K562 (cell line): ENCODE measurements around the gene JMJD1C. TPM values are rescaled to one million over a fixed set of nuclear protein-coding genes. Genes with fewer than 3 reads are reported as not detected.

ENCODE experiments used
- BRCA1 ChIP-seq, 2 experiments: fragments of 450-650 bp in 1 of 2; sonication (generic) in 1 of 2; formaldehyde crosslinking in 1 of 2; IDR thresholded peaks; 2 replicates each; pipeline versions ENCODE4 v1.5.0 to v1.6.1; 2017 to 2020; ENCODE audit warnings: mild to moderate bottlenecking in 1 of 2, missing genetic modification reagents in 1 of 2
- CAMTA2 ChIP-seq: fragments of 250-450 bp; sonication (Bioruptor Pico); conservative IDR thresholded peaks from 2 replicates; pipeline ENCODE4 v1.5.1; 2022
- CBX2 ChIP-seq: fragments of 200-600 bp; sonication (generic); IDR thresholded peaks from one replicate; pipeline ENCODE4 v1.6.1; 2012; ENCODE audit warnings: mild to moderate bottlenecking, low read length, inconsistent platforms; ENCODE audit not compliant: insufficient read depth, poor library complexity, severe bottlenecking
- ELK1 ChIP-seq: sonication (generic); formaldehyde crosslinking; IDR thresholded peaks from 2 replicates; pipeline ENCODE4 v1.8.1; 2022; ENCODE audit warnings: missing genetic modification reagents
- HDAC6 ChIP-seq: IDR thresholded peaks from 2 replicates; pipeline ENCODE4 v1.6.1; 2012; ENCODE audit warnings: low read depth, mild to moderate bottlenecking, control low read depth, inconsistent platforms, low read length, moderate library complexity
- HINFP ChIP-seq: fragments of 450-650 bp; conservative IDR thresholded peaks from 2 replicates; pipeline ENCODE4 v1.6.1; 2016; ENCODE audit warnings: missing genetic modification characterization, low read depth, mild to moderate bottlenecking, control low read depth, missing compliant biosample characterization
- KAT8 ChIP-seq: fragments of 450-650 bp; IDR thresholded peaks from 2 replicates; pipeline ENCODE4 v1.6.1; 2016; ENCODE audit warnings: low read depth, mild to moderate bottlenecking
- MAFF ChIP-seq: IDR thresholded peaks from 2 replicates; pipeline ENCODE4 v1.6.1; 2012; ENCODE audit warnings: low read length, improper control_type of control experiment
- MAFG ChIP-seq: fragments of 450-650 bp; conservative IDR thresholded peaks from 2 replicates; pipeline ENCODE4 v1.6.1; 2016; ENCODE audit warnings: missing genetic modification characterization, missing compliant biosample characterization
- NONO ChIP-seq, 2 experiments: fragments of 200-400 bp in 1 of 2; fragments of 450-650 bp in 1 of 2; formaldehyde crosslinking in 1 of 2; IDR thresholded peaks; 2 replicates each; pipeline ENCODE4 v1.6.1; 2017; ENCODE audit warnings: low read depth in 2 of 2, mild to moderate bottlenecking in 2 of 2, moderate library complexity in 2 of 2, low read length in 1 of 2
- NR1H2 ChIP-seq: sonication (generic); formaldehyde crosslinking; IDR thresholded peaks from 2 replicates; pipeline ENCODE4 v1.4.0; 2020; ENCODE audit warnings: mild to moderate bottlenecking, missing genetic modification reagents
- PHTF2 ChIP-seq: fragments of 250-450 bp; sonication (Bioruptor Pico); IDR thresholded peaks from 2 replicates; pipeline ENCODE4 v1.5.0; 2021; ENCODE audit warnings: mild to moderate bottlenecking
- PYGO2 ChIP-seq: fragments of 450-650 bp; IDR thresholded peaks from 2 replicates; pipeline ENCODE4 v1.6.1; 2016; ENCODE audit warnings: mild to moderate bottlenecking, missing genetic modification characterization, moderate library complexity, missing compliant biosample characterization
- XRCC4 ChIP-seq: IDR thresholded peaks from one replicate; pipeline ENCODE4 v1.6.1; 2011; ENCODE audit not compliant: insufficient read depth, insufficient read length; ENCODE audit errors: extremely low read depth
- ZMIZ1 ChIP-seq, 2 experiments: fragments of 150-350 bp in 1 of 2; IDR thresholded peaks; 2 replicates each; pipeline ENCODE4 v1.6.1; 2012 to 2016; ENCODE audit warnings: low read depth in 2 of 2, low read length in 2 of 2, mild to moderate bottlenecking in 1 of 2, moderate library complexity in 1 of 2
- ZNF347 ChIP-seq: fragments of 450-650 bp; formaldehyde crosslinking; IDR thresholded peaks from 2 replicates; pipeline ENCODE4 v1.4.0; 2020; ENCODE audit warnings: low read depth, mild to moderate bottlenecking, moderate library complexity
- ZNF75A ChIP-seq: fragments of 450-650 bp; formaldehyde crosslinking; IDR thresholded peaks from 2 replicates; pipeline ENCODE4 v1.4.0; 2020; ENCODE audit warnings: mild to moderate bottlenecking
- ZNF778 ChIP-seq: fragments of 450-650 bp; formaldehyde crosslinking; IDR thresholded peaks from 2 replicates; pipeline ENCODE4 v1.4.0; 2020; ENCODE audit warnings: mild to moderate bottlenecking, moderate library complexity
- polyA plus RNA-seq, 8 experiments: library from polyadenylated mRNA; depleted of rRNA in 4 of 8; stranded (reverse) in 5 of 8; unstranded in 3 of 8; fragments of >200 nt; fragmentation: Nextera tagmentation in 2 of 8; fragmentation: Illumina TruSeq in 1 of 8; extraction: Ambion mirVana in 2 of 8; extraction: Trizol in 1 of 8; gene quantifications; 2 replicates each; pipeline versions ENCODE4 v1.2.1 to v1.2.3, GENCODE V29; 2011 to 2014; ENCODE audit warnings: inconsistent platforms in 1 of 8, missing spikeins in 1 of 8
- total RNA-seq, 7 experiments: library from RNA; depleted of rRNA in 6 of 7; stranded (reverse); fragments of >200 nt in 6 of 7; fragmentation: Illumina TruSeq in 2 of 7; extraction: Trizol in 2 of 7; gene quantifications; 2 replicates each; pipeline versions ENCODE4 v1.2.1 to v1.2.3, GENCODE V29; 2011 to 2021; ENCODE audit warnings: low replicate concordance in 1 of 7
- TF ChIP-seq, protein P1 (sequence below): fragments of 250-450 bp; sonication (Bioruptor Pico); IDR thresholded peaks from 2 replicates; pipeline ENCODE4 v1.8.0; 2022; ENCODE audit warnings: moderate library complexity, mild to moderate bottlenecking, inconsistent platforms
- TF ChIP-seq, protein P2 (sequence below): fragments of 450-650 bp; IDR thresholded peaks from 2 replicates; pipeline ENCODE4 v1.6.1; 2016; ENCODE audit warnings: missing biosample characterization, missing genetic modification characterization

Gene JMJD1C
- total and polyA plus RNA-seq, 9 of the 15 experiments (the other 6 are each of a cell fraction or from before 2014, with no cell fraction given) = 25.3 to 68.0 (median 47.2) TPM

- TF ChIP-seq, protein P1, sequence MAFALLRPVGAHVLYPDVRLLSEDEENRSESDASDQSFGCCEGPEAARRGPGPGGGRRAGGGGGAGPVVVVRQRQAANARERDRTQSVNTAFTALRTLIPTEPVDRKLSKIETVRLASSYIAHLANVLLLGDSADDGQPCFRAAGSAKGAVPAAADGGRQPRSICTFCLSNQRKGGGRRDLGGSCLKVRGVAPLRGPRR (CRISPR knock-in tag) = no peak
- TF ChIP-seq KAT8 = no peak
- no peak for TF ChIP-seq HDAC6
- no peak for TF ChIP-seq PYGO2 (tag)
- no peak for TF ChIP-seq ZNF75A (CRISPR knock-in tag)
- no peak for TF ChIP-seq CBX2
- no peak for TF ChIP-seq BRCA1 (IDR thresholded peaks at IDR 0.05)
- TF ChIP-seq BRCA1 (CRISPR knock-in tag; IDR thresholded peaks at IDR 0.05) = no peak
- TF ChIP-seq PHTF2 (CRISPR knock-in tag) = no peak
- peak in 1 of 2 experiments; percentile 45; a peak in 1 of 4 replicates for TF ChIP-seq ZMIZ1 (IDR thresholded peaks at IDR 0.05; ENCODE audit: low read depth in 2 of 2, low read length in 2 of 2)
- TF ChIP-seq CAMTA2 = no peak; the same call in 1 of the 2 replicates
- TF ChIP-seq NR1H2 (CRISPR knock-in tag) = peak; percentile 98
- TF ChIP-seq ZNF778 (CRISPR knock-in tag) = no peak
- TF ChIP-seq XRCC4 = no peak
- no peak for TF ChIP-seq MAFG
- TF ChIP-seq ELK1 = no peak
- peak; percentile 79 to 94; a peak in 3 of 4 replicates for TF ChIP-seq NONO (IDR thresholded peaks at IDR 0.05; ENCODE audit: low read depth in 2 of 2, low read length in 1 of 2)
- no peak for TF ChIP-seq MAFF
- TF ChIP-seq, protein P2, sequence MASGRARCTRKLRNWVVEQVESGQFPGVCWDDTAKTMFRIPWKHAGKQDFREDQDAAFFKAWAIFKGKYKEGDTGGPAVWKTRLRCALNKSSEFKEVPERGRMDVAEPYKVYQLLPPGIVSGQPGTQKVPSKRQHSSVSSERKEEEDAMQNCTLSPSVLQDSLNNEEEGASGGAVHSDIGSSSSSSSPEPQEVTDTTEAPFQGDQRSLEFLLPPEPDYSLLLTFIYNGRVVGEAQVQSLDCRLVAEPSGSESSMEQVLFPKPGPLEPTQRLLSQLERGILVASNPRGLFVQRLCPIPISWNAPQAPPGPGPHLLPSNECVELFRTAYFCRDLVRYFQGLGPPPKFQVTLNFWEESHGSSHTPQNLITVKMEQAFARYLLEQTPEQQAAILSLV (tag) = no peak
- no peak for TF ChIP-seq ZNF347 (CRISPR knock-in tag)
- peak; percentile 100 for TF ChIP-seq HINFP (tag)
Measured at GRCh38 chr10:63465293-63466143, at the start of gene JMJD1C (continued).
